HepG2 (cell line): ENCODE measurements around the gene NFATC1.

Source experiments
- HMGXB4 ChIP-seq, 2 experiments: sonication (generic) in 1 of 2; formaldehyde crosslinking in 1 of 2; IDR thresholded peaks; 2 replicates each; pipeline versions ENCODE4 v1.4.0 to v1.6.1; 2018 to 2020; ENCODE audit warnings: missing genetic modification reagents in 2 of 2, borderline replicate concordance in 1 of 2, low read depth in 1 of 2, mild to moderate bottlenecking in 1 of 2, missing biosample characterization in 1 of 2
- MAZ ChIP-seq, 2 experiments: sonication (generic) in 1 of 2; formaldehyde crosslinking in 1 of 2; IDR thresholded peaks; 2 replicates each; pipeline versions ENCODE4 v1.5.0 to v1.6.1; 2012 to 2020; ENCODE audit warnings: low read depth in 2 of 2, mild to moderate bottlenecking in 2 of 2, borderline replicate concordance in 1 of 2, improper control_type of control experiment in 1 of 2, low read length in 1 of 2, missing genetic modification reagents in 1 of 2, moderate library complexity in 1 of 2

- TF ChIP-seq HMGXB4 (CRISPR knock-in tag; IDR thresholded peaks at IDR 0.05; ENCODE audit: borderline replicate concordance in 1 of 2, low read depth in 1 of 2) (no peak), MAZ (IDR thresholded peaks at IDR 0.05; ENCODE audit: borderline replicate concordance, low read depth, low read length) (no peak), MAZ (CRISPR knock-in tag; IDR thresholded peaks at IDR 0.05; ENCODE audit: low read depth) (no peak)
Measured at GRCh38 chr18:79501006-79501405, 105.3 kb downstream of the NFATC1 start.
